Mammary epithelial cell (primary cell): ENCODE results near the gene NAA80.

Experiments
- CTCF ChIP-seq, 2 donors: IDR thresholded peaks in 1 of 2; conservative IDR thresholded peaks in 1 of 2; 2 replicates each; pipeline ENCODE4 v1.5.1; 2011 to 2012; ENCODE audit warnings: inconsistent platforms in 2 of 2, low read length in 2 of 2, mild to moderate bottlenecking in 2 of 2, control low read depth in 1 of 2, low read depth in 1 of 2; ENCODE audit not compliant: insufficient read depth in 1 of 2; ENCODE audit errors: extremely low read depth in 1 of 2
- EZH2 ChIP-seq: IDR thresholded peaks from 2 replicates; pipeline ENCODE4 v1.6.1; 2012; ENCODE audit warnings: low read length, inconsistent platforms, borderline replicate concordance

GRCh38 chr3:50296721-50297383 is 2.4 kb downstream of the NAA80 start:
- no peak for TF ChIP-seq EZH2
- TF ChIP-seq CTCF (conservative IDR thresholded peaks at IDR 0.05 in 1 of 2, IDR thresholded peaks at IDR 0.05 in 1 of 2; ENCODE audit: extremely low read depth in 1 of 2, insufficient read depth in 1 of 2, low read depth in 1 of 2, low read length in 2 of 2) = no peak
